COLO668 (cell line): ENCODE measurements around the gene LNP1.
"Not testable (repeated sequence)": the region's sequence is repeated elsewhere in the genome, so short reads cannot be mapped to it uniquely, and the experiment has no call there.

Experiments used
- DNase-seq: peaks from one replicate; lab custom pipeline; 2025; ENCODE audit not compliant: unreplicated experiment; lab: John Stamatoyannopoulos, UW

LNP1 gene, protein sequence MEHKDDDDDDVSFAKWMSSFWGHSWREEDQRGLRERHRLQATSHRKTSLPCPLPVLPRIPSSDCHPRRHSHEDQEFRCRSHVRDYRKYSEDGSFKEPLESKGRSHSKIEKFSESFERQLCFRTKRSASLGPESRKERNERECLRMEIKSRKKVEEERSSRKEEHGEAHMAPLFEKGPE

DNA sequence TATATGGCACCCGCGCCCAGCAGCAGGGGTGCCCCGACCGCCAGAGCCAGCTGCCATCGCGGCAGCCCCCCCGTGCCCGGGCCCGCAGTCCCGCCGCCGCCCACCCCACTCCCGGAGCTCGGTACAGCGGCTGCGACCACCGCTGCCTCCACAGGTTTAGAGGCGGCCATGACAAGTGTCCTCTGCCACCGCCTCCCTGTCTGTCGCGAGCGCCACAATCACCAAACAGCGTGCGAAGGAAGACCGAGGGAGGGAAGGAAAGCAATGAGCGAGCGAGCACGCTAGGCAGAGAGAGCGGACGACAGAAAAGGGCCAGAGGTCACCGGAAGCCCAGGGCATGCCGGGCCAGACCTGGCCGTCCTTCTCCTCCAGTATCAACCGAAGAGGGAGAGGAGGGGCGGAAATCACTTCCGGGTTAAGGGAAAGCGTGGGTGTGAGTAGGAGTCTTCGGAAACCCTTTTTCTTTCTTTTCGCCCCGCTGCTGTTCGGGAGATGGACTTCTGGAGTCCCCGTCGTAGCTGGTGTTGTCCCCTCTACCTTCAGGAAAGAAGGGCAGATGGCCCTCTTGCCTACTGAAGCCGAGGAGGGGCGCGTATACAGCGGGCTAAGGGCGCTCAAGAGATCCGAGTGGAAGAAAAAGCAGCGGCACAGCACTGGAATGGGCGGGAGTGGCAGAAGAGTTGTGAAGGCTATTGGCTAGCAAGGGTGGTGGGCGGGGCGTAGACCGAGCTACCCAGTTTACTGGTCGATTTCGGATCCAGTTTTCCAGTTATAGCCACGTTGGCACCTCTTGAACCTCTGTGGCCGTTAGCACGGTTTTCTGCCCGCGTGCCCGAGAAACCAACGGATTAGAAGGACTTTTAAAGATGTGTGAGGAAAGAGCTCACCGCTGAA is at the start of gene LNP1, which contains the start of gene TOMM70:
Gene LNP1 (plus strand): TSS at position 760 of the 894 bp plus-strand sequence. CDS start 28,191 bp downstream, outside the sequence.
Gene TOMM70 (minus strand): TSS at position 310 of the 894 bp plus-strand sequence. CDS start 140 bp downstream, at position 170.
- DNase-seq: peak; percentile 94

DNA sequence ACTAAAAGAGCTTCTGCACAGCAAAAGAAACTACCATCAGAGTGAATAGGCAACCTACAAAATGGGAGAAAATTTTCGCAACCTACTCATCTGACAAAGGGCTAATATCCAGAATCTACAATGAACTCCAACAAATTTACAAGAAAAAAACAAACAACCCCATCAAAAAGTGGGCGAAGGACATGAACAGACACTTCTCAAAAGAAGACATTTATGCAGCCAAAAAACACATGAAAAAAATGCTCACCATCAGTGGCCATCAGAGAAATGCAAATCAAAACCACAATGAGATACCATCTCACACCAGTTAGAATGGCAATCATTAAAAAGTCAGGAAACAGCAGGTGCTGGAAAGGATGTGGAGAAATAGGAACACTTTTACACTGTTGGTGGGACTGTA is 49.6 kb upstream of the LNP1 start:
- not testable (repeated sequence) for DNase-seq

DNA sequence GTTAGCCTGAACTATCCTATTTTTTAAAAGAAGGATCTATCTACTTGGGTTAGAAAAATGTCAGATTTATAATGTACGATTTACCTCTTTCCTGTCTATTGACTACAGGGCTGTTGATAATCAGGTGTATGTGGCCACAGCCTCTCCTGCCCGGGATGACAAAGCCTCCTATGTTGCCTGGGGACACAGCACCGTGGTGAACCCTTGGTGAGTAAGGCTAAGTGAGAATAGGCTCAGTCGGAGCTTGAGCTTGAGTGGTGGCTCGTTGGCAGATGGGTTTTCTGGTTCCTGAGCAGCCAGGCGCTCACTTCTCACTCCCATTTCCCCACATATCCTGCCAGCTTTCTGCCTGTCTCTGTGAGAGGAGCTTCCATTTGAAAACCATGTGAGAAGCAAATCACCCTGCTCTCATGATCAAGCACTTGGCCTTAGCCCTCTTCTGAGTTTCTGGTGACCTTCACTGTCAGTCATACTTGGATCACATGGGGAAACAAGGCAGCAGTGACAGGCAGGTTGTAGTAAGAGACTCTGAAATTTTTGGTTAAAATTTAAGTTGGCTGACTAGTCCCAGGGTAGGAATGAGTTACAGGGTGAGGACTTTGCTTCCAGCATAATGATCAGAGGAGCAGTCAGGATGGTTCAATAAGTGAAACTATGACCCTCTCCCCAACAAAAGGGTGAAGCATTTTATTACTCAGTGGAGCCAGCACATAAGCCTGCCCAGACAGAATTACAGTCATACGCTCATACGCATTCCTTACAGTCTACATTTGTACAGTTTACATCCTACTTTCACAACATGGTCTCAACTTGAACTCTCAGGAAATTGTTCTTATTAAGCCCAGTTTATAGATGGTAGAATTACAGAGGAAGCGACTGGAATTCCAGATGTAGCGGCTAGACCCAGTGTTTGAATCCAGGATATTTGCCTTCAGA is 48.8 kb upstream of the LNP1 start:
- DNase-seq: no peak

DNA sequence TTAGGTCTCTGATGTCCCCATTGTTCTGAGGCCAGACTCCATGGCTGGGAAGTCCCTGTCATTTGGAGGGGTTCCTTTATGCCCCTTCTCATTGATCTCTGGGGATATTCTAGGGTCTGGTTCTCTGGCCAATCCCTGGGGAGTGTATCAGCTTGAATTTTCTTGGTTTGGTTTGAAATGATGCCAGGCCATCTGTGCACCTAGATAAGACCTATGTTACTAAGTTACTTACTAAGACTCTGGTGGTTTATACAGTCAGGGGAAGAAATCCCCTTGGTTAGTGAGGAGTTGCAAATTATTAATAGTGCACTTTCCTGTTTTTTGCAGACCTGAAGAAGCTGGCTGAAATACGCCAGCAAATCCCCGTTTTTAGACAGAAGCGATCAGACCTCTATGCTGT is 46.5 kb upstream of the LNP1 start:
- no peak for DNase-seq

DNA sequence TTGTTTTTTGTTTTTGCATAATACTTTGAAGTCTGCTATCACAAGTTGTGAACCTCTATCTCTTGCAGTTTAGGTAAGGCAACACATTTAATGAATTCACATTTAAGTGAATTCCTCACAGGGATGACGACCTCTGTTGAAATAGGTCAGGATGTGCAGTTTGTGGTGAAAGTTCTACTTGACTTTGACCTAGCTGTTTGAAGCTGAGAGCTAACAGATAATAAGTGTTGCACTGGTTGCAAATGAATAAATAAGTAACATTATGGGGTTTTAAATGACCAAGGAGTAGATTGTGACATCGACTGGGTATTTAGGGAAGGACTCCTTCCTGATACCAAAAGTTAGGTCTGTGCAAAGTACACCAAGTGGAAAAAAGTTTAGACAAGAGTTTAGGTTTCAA is 42.9 kb upstream of the LNP1 start:
- DNase-seq: no peak

DNA sequence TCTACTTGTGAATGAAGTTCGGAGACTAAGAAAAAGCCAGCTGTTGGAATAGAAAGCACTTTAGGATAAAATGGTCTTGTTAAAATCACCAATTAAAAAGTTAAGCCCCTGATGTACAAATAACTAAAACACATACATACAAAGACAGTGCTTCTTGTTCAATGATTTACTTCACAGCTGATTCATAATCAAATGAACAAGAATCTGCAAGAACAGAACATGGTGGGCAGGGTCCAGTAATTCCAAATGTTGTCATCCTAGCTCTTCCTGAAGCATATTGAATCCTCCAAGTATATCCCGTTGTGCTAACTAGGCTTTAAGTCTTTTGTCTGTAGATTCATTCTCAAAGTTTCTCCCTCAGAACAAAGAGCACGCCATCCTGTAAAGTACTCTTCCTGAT is 42.3 kb upstream of the LNP1 start:
- DNase-seq: no peak

DNA sequence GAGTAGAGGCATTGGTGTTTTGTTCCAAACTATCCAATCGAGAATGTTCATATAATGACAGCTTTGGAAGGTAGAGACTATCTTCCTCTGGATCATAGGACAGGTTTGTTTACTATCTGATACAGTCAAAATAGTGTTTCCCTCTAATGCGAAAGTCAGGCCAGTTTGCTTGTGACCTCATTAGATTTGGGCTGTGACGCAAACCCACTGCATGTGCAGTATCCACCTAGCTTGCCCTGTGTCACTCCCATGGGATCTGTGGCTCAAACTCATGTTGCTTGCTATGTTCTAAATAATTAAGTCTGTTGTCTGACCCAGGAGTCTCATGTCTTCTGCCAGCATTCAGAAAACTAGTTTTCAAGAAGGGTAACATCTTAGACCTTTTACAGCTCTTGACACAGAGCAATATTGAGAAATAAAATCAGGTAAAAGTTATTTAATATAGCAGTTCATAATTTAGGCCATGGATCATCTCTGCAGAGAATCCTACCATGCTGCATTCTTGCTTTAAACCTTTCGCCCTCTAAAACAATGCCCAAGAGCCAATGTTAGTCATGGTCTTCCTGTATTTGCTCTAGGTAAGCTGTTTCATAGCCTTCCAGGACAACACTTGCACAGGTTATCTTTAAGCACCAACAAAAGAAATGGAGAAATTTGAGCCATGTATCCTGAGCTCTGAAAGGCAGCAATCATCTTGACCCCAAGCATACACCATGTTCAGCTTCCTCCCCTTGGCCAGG is 40.4 kb upstream of the LNP1 start:
- no peak for DNase-seq

DNA sequence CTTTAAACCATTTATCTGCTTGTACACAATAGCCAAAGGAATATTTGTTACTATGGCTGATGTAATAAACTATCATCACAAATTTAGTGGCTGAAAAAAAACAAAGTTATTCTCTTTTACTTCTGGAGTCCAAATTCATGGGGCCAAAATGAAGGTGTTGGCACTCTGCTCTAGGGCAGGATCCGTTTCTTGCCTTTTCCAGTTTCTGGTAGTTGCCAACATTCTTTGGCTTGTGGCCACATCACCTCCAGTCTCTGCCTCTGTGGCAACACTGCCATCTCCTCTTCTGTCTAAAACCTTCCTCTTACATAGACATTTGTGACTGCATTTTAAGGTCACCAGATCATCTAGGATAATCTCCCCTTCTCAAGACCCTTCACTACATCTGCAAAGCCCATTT is 39.4 kb upstream of the LNP1 start:
- DNase-seq: no peak

DNA sequence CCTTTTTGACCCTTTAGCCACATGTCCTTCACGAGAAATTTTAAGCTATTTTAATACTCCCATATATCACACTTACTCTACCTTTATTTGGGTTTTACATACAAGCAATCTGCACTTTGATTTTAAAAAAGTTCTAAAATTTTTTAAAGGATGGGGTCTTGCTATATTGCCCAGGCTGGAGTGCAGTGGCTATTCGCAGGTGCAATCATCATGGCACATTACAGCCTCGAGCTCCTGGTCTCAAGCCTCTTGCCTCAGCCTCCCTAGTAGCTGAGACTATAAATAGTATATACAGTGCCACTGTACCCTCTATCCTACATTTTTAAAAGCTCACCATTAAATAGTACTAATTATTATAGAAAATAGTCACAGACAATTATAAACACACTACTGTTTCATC is 36.9 kb upstream of the LNP1 start:
- DNase-seq: no peak

DNA sequence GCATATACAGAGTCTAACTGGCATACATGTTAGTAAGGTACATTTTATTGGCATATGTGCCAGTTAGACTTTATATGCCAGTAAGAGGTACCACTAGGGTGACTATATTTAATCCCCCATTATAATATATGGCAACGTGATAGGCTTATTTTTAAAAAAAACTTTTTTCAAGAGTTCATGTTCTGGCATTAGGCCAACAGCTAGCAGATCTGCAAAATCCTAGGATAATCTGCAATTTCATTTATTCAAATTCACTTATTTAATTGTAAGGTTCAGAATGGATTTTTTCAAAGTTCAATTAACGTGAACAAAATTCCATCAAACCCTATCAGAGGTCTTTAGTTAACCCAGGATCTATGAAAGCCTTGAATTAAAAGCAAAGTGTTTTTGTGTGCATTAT is 34.9 kb upstream of the LNP1 start:
- DNase-seq: no peak

DNA sequence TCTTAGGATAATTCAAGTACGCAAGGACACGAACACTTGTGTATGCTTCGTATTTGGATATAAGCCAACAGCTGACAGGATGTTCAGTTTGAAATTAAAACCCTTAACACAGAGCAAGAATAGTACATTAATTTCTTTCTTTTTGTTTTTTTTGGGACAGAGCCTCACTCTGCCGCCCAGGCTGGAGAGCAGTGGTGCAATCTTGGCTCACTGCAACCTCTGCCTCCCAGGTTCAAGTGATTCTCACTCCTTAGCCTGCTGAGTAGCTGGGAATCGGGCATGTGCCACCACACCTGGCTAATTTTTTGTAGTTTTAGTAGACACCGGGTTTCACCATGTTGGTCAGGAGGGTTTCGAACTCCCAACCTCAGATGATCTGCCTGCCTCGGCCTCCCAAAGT is 32.9 kb upstream of the LNP1 start:
- DNase-seq: no peak

DNA sequence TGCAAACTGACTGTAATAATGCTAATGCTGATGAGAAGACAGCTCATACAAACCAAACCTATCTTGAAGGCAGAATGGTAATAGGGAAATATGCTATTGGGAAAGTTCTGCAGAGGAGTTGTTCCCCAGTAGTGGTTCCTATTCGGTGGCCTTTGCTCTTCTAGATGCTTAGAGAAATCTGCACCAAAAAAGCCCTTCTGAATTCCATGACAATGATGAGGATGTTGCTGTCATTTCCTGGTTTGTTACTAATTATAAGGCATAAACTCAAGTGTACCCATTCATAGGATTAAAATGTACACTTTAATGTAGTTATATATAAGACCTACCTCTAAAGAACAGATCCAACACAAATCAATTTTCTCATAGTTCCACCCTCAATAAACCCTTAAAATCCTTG is 30.6 kb upstream of the LNP1 start:
- no peak for DNase-seq

DNA sequence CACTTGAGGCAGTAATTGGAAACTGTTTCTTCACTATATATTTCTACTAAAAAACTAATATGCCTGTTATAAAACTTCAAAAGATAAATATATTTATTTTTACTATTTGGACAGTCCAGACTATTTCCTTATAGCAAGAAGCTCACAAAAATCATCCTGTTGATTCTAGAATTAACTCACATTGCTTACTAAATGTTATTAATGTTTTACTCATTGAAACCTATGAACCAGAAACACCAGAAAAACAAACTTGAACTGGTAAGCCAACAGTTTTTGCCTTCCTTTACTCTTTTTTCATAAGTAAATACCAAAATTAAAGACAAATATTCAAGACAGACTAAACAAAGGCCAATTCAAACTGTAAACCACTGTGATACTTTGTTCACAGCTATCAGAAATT is 26.8 kb upstream of the LNP1 start:
- DNase-seq: no peak

DNA sequence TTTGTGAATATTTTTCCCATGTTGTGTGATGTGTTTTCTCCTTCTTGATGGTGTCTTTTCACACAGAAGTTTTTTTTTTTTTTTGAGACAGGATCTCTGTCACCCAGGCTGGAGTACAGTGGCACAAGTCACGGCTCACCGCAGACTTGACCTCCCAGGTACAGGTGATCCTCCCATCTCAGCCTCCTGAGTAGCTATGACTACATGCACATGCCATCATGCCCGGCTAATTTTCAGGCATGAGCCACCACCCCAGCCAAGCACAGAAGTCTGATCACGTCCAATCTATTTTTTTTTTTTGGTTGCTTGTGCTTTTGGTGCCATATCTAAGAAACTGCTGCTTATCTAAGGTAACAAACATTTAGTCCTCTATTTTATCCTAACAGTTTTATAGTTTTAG is 25.0 kb upstream of the LNP1 start:
- DNase-seq: no peak

DNA sequence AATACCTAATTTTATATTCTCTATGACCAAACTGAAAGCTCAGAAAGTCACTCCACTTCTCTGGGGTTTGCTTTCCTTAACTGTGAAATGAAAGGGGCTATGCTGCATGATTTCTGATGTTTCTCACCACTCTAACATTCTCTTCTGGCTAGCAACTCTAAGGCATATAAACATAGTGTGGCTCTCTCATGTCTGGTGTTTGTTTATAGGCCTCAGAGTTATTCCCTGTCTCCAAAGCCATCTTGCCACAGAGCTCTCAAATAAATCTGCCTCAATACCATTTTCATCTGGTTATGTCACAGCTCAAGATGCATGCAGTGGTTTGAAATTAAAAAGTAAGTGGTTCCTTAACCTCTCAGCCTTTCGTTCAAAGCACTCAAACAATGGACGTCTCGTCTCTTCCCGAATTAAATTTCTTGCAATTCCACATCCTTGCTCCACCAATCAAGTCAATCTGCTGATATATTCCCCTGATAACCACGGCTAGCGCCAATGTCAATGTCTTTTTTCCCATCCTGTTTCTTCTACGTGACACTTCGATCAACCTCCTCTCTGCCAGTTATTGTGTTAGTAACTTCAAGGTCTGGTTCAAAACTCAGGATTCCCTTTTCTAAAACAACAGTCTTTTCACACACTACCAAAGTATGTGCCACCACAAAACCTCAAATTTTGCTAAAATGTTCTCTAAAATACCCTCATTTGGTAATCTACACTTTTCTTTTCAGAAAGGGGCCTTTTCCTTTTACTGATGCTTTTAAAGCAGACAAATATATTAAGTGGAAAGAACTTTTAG is 16.4 kb upstream of the LNP1 start:
- DNase-seq: no peak

DNA sequence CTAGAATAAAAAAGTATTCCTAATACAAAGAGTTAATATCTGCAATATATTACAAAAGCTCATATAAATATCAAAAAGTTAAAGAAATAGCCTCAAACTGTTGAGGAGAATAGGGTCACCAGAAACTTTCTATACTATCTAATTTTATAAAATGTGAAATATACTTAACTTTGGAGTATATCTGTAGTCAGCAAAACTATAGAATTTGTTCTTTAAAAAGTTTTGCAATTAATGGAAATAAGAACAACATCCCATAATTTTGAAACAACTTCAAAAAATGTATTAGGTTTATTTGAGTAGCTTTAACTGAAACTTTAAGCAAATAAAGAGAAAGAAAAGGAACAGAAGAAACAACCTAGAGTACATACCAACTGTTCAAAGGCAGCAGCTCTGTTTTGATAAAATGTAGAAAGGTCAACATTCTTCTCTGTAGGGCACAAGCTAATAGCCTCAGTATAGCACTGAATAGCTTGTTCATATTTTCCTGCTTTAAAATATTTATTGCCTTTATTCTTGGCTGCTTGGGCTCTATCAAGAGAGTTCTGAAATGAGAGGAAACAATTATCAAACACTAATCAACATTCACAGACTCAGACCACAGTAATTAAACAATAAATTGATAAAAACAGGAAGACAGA is 14.8 kb upstream of the LNP1 start:
- no peak for DNase-seq

DNA sequence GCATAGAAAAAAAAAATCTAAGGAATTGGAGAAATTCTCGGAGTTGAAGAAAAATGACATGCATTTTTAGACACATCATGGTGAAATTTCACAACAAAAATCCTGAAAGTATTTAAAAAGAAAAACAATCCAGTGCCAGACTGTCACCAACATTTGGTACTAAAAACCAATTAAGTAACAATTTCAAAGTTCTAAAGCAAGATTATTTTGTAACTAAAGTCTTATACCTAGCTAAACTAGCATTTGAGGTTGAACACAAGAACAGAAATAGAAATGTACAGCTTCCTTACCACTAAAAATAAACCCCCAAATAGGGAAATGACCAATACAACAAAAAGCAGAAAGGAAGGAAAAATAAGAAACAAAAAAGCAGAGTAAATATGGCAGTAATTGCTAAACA is 12.3 kb upstream of the LNP1 start:
- no peak for DNase-seq

DNA sequence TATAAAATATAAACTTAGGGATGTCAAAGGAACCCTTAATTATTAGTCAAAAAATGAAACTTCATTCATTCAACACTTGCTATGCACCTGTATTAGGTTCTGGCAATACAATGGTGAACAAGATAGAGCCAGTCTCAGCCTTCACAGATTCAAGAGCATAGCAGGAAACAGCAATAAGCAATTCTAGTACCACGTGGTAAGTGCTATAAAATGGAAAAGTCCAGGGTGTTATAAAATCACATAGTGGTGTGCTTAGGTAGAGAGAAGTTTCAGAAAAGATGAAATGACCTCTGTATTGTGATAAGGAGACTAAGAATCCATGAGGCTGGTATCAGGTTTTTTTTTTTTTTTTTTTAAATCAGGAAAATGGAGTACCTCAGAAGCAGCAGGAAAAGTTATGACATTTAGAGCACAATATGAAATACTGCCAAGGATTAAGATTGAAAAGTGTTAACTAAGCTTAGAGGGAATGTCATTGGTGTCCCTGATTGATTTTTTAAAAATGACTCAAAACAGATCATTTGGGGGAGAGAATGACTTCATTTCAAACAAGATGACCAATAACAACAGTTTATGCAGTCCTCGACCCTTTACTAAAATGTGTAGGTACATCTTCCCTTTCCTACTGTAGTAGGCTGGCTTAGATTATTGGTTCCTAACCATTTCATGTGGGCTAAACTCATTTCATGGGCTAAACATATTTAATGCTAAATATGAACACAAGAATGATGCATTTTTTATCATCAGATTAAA is 5.5 kb upstream of the LNP1 start:
- DNase-seq: no peak

DNA sequence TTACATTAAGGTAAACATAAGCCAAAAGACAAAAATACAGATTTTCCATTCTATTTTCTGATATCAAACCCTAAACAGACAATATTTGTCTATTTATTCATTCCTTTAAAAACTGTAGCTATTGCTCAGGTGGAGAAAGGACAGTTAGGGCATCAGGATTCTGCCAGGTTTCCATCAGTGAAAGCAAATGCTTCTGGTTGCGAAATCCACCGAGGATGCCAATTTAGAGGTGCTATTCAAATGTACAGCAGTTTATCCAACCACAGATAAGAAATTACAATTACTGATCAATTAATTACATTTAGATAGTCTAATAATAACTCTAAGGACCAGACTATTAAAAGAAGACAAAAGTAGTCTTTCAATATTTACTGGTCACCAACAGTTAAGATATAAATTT is 4.4 kb upstream of the LNP1 start:
- DNase-seq: no peak
